HG02642 (cell line): ENCODE data around the gene FST.

Experiments
- ATAC-seq: cut with Tn5 transposase; IDR thresholded peaks from one replicate; pipeline ENCODE4 v1.9.1; 2021; ENCODE audit warnings: mild to moderate bottlenecking; ENCODE audit not compliant: unreplicated experiment, poor library complexity

The FST gene, protein sequence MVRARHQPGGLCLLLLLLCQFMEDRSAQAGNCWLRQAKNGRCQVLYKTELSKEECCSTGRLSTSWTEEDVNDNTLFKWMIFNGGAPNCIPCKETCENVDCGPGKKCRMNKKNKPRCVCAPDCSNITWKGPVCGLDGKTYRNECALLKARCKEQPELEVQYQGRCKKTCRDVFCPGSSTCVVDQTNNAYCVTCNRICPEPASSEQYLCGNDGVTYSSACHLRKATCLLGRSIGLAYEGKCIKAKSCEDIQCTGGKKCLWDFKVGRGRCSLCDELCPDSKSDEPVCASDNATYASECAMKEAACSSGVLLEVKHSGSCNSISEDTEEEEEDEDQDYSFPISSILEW

DNA sequence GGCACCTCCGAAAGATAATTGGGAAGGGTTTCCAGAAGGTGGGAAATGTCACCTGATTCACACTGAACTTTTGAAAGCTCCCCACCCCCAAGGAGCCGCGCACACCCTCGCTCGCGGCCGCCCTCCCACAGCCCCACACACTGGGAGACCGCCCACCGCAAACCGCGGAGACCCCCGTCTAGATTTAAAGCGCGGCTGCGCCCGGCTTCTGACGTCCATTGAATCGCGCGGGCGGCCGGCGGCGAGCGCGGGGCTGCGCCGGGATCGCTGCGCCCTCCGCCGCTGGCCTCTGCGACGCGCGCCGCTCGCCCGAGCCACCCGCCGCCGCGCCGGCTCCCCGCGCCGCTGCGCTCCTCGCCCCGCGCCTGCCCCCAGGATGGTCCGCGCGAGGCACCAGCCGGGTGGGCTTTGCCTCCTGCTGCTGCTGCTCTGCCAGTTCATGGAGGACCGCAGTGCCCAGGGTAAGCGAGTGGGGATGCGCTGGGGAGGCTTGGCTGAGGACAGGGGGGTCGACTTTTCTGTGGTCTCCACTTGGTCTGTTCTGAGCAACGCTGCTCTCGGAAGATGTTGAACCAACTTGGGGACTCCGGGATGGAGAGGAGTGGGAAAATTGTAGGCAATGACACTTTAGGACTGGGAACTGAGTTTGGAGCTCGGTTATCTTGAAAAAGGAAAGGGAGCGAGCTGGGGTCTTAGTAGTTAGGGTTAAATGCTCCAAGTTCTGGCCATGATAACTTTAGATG is at the start of gene FST:
TSS of gene FST (plus strand) at position 214 of the 743 bp plus-strand sequence. CDS start at position 377, 163 bp downstream.
- no peak for ATAC-seq

DNA sequence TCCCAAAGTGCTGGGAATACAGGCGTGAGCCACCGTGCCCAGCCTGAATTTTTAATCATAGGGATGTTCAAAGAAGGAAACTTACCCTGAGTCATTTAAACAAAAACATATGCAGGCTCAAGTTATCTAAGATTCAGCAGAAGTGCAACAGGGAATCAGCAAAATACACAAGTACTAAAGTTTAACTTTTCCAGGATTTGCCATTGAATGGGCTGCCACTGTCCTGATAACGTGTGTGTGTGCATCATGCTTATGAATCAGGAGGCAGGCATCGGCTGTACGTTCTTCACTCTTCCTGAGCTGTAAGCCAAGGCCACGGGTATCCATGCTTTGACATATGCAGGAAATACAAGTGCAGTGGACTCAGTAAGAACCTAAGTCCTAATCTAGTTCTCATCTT is 48.8 kb upstream of the FST start:
- ATAC-seq: no peak

DNA sequence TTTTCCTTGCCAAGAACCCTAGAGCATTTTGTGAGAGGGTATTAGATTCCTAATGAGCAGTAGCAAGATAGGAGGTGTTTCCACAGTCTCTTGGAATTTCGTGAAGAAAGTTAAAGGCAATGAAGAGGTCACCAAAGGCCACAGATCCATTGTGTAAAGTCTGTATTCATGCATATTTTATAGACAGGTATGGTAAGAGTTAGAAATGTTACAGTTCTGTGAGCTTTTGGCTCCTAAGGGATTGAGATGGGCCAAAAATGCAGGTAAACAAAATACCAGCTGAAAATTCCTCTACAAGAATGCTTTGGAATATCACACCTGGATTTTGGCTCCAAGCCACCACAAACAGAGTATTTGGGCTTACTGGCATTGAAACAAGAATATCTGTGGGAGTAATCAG is 47.4 kb upstream of the FST start:
- no peak for ATAC-seq

DNA sequence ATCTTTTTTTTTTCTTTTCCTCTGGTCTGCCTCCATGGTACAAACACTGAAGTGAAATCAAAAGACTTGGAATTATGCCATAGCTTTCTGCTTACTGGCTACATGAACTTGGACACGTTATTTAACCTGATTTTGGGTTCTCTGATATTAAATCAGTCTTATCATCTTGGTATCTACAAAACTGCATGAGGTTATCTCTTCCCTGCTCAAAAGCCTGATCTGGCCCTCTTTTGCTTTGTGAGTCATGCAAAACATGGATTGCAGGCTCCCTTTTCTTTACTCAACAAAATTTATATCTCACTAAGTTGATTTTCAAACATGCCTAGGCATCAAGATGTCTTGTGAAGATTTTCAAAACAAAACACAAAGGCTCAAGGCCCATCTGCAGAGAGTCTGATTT is 45.9 kb upstream of the FST start:
- ATAC-seq: no peak

DNA sequence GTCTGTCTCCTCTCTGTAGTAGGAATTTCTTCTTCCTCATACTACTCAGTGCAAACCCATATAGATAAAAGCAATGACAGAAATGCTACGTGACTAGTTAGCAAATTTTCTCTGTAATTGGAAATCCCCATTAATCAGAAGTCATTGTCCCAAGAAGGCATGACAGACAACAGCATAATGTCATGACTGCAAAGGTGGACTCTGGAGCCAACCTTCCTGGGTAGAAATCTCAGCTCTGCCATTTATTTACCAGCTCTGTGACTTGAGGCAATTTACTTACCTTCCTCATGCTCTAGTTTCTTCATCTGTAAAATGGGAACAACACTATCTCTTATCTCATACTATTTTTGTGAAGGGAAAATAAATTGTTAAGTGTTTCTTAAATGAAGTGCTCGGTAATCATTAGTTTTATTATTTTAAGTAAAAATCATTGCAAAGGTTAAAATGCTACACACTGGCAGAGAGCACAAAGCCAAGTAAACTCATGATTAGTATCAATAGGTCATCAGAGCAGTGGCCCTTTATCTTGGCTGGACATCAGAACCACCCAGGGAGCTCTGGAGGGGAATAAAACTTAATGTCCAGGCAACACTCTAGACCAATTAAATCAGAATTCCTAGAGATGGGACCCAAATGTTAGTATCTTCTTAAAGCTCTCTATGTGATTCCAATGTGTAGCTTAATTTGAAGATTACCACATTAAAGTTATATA is 43.8 kb upstream of the FST start:
- no peak for ATAC-seq

DNA sequence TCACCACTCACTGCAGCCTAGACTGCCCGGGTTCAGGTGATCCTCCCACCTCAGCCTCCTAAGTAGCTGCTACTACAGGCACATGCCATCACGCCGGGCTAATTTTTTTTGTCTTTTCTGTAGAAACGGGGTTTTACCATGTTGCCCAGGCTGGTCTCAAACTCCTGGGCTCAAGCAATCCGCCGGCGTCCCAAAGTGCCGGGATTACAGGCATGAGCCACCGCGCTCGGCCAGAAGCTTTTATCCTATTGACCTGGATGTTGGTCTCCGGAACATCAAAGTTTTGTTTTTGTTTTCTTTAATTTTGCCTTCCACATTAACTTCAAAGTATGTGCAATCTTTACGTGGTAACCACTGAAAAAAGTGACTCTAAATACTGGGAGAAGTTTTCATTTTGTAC is 42.4 kb upstream of the FST start:
- ATAC-seq: no peak

DNA sequence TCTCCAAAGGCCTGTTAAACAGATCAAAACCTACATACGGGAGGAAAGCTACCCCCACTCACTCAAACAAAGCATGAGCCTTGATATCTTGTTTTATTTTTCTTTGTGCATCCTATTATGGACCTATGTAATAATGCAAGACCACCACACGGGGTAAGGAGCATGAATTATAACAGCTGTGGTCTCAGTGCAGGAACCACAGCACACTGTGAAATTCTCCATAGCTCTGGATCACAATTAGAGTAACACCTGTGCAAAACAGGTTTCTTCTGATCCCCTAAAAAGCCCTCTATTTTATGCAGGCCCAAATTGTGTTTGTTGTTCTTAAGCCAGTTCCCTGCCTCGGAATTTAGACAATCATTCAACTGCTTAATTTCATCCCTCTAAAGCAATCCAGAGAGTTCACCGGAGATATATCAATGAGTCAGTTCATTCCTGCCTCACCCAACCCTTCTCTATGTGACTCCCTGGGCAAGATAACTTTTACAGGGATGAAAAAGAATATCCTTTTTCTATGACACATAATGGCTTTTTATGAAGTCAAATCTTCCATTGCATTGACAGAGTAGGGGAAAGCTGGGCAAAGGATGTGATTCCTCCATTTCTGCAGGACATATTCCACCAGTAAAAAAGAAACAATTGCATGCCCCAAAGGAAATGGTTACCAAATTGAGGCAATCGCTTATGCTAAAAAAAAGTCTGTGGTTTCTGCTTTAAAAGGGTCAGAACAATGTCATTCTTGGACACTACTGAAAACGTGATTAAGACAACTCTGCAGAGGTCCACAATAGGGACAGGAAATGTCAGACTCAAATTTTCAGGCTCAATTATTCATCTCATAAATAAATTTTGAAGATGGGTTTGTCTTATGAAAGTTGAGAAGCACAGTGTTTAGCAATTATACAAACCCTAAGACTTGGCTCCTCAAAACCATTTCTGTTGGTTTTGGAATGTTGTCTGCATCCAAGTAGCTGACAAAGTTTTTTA is 41.6 kb upstream of the FST start:
- ATAC-seq: no peak

DNA sequence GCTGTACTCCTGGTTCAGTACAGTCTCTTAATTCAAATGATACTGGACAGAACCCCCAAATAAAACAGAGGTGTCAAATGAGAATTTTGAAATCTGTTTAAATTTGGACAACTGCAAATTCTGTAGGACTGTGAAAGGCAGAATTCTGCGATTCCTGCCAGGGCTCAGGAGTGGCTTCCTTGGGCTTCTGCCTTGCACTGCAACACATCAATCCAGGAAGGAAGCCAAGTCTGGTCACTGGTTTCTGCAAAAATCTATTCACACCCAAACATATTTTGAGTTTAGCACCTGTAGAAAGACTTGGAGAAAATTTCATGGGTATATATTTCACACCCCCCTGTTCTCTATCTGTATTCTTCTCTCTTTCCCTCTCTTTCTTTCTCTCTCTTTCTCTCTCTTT is 37.5 kb upstream of the FST start:
- ATAC-seq: no peak

DNA sequence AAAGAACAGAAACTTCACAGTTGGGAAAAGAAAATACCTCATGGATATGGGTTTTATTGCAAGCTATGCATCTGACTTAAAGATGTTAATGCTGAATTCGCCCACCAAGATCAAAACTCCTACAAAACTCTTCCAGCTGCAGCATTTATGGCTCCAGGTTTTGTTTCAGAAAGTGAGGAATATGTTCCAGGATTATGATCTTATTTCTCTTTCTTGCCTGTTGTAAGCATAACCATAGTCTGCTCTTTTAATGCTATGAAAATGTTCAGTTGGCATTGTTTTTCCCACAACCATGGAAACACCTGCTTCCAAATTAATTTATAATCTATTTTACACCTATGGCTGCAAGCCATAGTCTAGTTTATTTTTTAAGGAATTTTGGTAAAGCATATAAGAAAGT is 34.9 kb upstream of the FST start:
- ATAC-seq: no peak

DNA sequence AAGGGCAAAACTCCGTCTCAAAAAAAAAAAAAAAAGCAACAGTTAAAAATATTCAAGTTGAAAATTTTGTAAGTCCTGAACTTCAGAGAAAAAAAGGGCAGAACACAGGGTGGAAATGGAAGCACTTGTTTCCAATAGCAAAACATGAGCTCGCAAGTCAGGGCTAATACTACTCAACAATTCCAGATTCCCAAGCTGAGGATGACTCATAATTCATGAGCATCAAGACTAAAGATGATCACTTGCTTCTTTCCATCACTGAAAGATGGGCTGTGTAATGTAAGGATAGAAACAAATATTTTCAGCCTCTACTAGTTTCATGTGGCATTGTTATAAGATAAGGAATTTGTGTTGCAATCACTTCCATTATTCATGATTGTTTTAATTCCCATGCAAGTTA is 33.5 kb upstream of the FST start:
- no peak for ATAC-seq

DNA sequence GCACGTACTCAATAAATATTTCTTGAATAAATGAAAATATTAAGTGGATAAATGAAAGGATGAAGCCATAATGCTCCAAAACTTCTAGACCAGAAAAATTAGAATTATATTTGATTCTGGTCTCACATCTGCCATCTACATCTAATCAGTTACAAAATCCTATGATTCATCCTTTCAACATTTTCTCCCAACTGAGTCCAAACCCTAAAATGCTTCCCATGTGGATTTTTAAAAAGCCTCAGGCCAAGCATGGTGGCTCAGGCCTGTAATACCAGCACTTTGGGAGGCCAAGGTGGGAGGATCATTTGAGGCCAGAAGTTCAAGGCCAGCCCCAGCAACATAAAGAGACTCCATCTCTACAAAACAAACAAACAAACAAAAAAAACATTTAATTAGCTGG is 31.6 kb upstream of the FST start:
- ATAC-seq: no peak

DNA sequence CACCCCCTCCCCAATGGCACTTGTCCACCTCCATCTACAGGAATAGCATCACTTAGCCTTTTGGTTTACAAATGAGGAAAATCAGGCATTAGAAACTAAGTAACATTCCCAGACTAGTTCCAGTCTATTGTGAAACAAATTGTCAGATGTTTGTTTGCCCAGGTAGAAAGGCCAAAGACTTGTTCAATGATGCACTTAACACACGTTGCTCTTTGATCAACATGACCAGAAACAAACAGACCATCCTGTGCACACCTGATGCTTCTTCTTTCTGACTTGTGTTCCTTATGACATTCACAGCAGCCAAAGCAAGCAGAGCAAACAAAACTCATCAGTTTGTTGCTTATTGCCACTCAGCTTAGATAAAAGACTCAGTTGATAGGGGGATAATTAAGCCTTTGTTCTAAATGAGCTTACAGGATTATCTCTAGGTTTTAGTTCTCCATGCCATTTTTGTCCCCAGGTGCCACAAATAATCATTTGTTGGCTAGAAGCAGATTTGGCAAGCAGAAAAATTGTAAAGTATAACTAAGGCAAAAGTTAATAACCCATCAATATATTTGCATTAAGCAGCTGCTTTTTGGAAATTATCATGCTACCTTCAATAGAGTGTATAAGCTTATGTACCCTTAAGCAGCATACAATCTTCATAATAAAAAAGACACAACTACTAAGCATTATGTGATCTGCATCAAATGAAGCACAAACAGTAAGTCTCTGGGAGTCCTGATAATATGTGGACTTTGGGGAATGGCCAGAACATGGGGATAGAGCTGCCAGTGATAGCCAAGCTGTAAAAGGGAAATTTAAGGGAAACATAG is 26.3 kb upstream of the FST start:
- ATAC-seq: no peak

DNA sequence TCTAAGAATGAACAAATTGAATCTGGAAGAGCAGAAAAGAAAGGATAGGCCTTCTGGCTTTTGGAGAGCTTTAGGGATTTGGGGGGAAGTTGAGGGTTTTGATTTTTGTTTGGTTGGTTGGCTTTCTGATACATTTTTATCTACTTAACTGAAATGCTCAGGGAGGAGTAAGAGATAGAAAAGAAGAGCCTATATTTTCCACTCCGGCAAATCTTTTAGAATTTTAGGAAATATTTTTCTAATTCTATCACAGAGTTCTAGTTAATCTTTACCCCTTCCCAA is 25.8 kb upstream of the FST start:
- ATAC-seq: no peak

DNA sequence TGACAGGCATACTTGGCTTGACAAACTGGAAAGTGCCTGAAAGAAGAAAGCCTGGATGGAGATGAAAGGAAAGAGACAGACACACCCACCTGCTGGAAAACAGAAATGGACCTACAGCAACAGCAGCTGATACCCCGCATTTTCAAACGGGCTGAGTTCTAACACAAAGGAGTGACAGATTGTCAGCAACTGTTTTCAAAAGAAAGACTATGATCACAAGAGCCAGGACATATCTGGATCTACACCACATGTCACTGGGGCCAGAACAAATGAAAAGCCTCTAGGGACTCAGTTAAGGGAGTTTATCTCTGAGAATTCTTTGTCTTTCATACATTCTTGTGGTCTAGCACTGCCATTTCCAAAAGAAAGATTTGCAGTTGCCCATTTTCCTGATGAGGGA is 24.1 kb upstream of the FST start:
- ATAC-seq: no peak

DNA sequence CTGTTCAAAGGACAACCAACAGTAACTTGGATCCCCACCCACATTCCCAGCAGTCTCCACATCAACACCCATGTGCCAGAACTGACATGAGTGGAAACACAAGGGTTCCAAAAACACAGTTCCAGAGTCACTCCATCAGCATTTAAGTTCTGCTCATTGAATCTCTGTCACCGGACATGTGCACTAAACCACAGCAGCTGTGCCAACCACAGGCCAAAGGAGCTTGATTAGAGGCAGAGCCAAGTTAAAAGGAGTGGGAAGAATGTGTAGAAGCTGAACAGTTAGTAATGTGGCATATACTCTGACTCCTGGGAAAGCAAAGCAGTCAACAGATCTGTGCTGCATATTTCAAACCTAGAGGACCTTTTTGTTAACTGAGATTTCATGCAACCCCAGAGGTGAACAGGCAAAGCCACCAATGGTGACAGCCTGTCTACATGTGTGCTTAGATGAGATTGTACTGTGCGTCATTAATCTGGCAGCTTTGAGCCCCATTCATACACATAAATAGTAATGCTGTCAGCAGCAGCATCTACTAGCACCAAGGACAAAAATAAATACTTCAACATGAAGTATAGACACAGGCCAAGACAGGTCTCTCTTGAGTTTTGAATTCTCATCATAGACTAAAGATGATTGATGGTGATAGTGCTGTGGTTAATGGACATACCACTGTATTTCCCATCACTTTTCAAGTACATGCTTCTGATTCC is 16.4 kb upstream of the FST start:
- ATAC-seq: no peak

DNA sequence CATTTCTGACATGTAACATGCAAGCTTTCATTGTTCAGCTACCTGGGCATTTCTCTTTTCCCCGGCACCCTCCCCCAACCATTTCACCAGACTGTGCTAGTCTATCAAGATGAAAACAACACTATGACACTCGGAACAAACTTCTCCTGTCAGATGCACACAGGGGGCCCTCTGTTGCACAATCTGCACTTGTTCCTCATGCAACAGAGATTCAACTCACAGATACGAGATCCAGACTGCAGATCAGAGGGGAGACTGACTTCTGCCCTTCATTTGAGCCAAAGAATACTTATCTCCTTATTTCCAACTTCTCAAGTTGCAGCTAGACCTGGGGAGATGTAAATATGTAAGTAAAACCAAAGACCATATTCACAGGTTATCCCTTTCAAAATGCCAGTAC is 15.7 kb upstream of the FST start:
- ATAC-seq: no peak

DNA sequence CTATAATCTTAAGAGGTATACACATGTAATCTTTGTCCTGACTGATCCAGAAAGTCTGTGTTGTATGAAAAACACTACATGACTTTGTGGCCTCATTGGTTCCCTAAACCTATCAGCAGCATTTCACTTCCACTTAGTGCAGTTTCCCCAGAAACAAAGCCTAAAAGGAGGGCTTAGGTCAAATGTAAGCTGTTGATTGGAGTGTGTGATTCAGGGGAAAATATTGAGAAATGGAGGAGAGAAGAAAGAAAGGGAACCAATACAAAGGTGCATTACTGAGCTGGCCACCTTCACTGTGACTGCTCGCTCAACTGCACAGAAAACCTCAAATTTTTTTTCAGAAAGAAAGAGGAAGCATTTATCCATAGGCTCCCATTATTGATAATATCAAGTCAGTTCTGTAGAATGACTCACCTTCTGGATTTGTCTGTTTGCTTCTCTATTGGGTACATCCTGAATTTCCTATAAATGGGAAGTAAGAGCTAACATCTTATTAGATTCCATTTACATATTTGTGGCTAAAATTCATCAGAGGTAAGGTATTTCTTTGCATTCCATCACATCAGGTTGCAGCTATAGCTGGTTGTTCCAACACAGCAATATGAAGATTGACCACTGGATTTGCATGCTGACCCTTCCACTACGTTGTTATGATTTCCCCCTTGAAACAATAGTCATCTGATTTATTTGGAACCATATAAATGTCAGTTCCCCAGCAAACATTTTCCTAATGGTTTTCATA is 10.3 kb upstream of the FST start:
- no peak for ATAC-seq

DNA sequence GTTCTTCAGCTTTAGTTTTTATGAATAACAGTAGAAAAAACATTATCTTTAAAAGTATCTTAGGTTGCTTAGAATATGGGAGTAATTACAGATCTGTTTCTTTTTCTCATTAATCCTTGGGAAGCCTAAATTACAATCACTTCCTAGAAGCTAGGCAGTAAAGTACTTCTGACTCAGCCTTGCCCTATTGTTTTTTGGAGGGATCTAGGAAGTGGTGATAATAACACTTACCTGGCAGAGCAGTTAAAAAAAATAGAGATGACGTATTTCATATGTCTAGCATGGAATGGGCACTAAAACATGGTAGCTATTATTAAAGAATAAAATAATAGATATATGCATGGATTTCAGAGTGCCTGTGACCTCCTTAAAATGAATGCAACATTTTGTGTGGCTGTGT is 8.2 kb upstream of the FST start:
- no peak for ATAC-seq
